Spleen (tissue), 7 donors: Measurements from ENCODE around the gene GARNL3.

Source experiments
- CTCF ChIP-seq, 11 experiments: fragments of 200-600 bp in 7 of 11; fragments of 450-650 bp in 4 of 11; sonication (generic) in 4 of 11; IDR thresholded peaks in 8 of 11; conservative IDR thresholded peaks in 3 of 11; 1 replicate in 7 of 11; 2 replicates in 4 of 11; pipeline versions ENCODE4 v1.4.0 to v1.8.0; 2016 to 2021; ENCODE audit warnings: antibody characterized with exemption in 11 of 11, inconsistent platforms in 4 of 11, mild to moderate bottlenecking in 1 of 11
- POLR2A ChIP-seq, 3 donors: fragments of 450-650 bp; IDR thresholded peaks; one replicate each; pipeline ENCODE4 v1.5.1; 2017; ENCODE audit warnings: antibody characterized with exemption in 3 of 3, mild to moderate bottlenecking in 1 of 3
- POLR2AphosphoS5 ChIP-seq, 3 donors: sonication (generic); formaldehyde crosslinking; IDR thresholded peaks; one replicate each; pipeline ENCODE4 v1.5.1; 2017; ENCODE audit warnings: antibody characterized with exemption in 3 of 3
- donor health status: DM: no; HTN: no; CAD: no; lungs with moderate emphysema.
- donor health status: DM: no; HTN: no; CAD: no.
- donor health status: DM: no; HTN: no; CAD: no.

GRCh38 chr9:127225801-127226625 is 38.6 kb upstream of the GARNL3 start:
- no peak for TF ChIP-seq CTCF (IDR thresholded peaks at IDR 0.05 in 8 of 11, conservative IDR thresholded peaks at IDR 0.05 in 3 of 11)
- TF ChIP-seq POLR2AphosphoS5 (IDR thresholded peaks at IDR 0.05) = no peak
- TF ChIP-seq POLR2A (IDR thresholded peaks at IDR 0.05) = no peak
